WI38 (cell line): ENCODE measurements around the gene AURKA.

Source experiments
- H3K4me3 ChIP-seq: 2 replicates; pipeline ENCODE4 v1.5.1; 2011; ENCODE audit warnings: low read depth, mild to moderate bottlenecking, control low read depth, low read length
- CTCF ChIP-seq: IDR thresholded peaks from 2 replicates; pipeline ENCODE4 v1.5.1; 2012; ENCODE audit warnings: low read depth, mild to moderate bottlenecking, control low read depth, low read length

The AURKA gene

DNA sequence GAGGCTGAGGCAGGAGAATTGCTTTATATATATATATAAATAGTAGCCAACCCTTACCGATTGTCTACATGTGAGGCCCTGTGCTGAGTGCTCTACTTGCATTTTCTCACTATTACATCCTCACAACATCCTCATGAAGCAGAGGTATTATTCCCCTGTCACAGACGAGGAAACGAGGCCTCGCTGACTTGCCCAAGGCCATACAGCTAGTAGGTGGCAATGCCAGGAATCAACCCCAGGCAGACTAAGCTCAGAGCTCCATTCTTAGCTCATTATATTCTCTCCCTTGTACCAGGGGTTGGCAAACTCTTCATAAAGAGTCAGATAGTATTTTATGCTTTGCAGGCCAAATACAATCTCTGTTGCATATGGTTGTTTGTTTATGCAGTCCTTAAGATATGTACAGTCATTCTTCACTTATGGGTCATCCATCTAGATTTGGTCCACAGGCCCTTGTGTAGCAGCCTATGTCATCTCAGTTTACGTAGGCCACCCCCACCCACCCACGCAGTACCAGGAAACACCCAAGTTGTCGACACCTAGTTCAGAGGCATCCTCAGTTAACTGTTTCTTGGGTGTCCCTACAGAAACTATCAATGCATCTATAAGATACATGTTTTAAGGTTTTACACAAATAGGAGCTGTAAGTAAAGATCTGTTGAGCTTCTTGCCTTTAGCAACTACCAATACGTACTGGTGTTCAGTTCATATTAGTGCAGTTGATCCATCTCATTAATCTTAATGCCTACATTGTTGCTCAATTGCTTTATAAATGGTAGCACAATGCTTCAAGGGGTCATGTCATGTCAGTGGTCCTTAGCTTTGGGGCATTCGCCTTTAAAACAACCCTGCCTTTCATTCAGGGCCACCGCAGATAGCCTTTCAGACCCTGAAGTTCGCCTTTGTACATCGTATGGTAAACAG is 23.1 kb upstream of the AURKA start:
- peak overlapping the region; percentile 31; the same call in 1 of the 2 replicates for H3K4me3 ChIP-seq
- no peak for TF ChIP-seq CTCF

GRCh38 chr20:56412949-56413348 is 20.9 kb upstream of the AURKA start:
- peak overlapping the region; percentile 57 for H3K4me3 ChIP-seq
- TF ChIP-seq CTCF: no peak

GRCh38 chr20:56412473-56412790 is 20.4 kb upstream of the AURKA start:
- H3K4me3 ChIP-seq: peak overlapping the region; percentile 57
- TF ChIP-seq CTCF: no peak

DNA sequence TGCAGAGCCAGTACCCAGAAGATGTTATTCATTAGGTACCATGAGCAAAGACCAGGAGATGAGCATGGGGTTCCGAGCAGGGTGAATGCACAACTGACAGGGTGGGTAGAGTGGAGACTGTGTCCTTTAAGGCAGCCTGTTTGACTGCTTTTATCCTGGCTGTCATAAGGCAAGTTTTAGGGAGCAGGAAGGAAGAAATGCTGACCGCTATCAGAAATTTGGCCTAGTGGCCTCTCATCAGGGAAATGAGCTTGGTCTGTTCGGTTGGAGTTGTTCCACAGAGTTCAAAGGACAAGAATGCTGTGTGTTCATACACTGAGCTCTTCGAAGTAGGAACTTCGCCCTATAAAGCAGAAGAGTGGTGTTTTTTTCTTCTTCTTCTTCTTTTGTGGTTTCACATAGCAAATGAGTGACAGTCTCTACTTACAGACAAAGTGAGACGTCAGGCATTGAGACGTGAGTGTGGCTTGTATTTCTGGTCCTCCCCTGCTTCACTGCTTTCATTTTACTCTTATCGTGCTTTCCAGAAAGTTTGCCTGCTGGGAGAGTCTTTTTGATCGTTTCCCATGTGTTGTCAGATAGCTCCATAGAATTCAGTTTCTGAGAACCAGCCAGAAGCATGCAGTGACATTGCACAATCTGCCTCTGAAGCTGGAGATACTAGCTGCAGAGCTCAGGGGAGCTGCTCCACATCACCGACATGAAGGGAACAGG is 19.9 kb upstream of the AURKA start, which contains the start of gene CASS4:
TSS of gene CASS4 (plus strand) at position 502 of the 714 bp plus-strand sequence. CDS start at position 701, 199 bp downstream.
- peak within 1 kb of the TSS; percentile 57 for H3K4me3 ChIP-seq
- TF ChIP-seq CTCF: no peak

DNA sequence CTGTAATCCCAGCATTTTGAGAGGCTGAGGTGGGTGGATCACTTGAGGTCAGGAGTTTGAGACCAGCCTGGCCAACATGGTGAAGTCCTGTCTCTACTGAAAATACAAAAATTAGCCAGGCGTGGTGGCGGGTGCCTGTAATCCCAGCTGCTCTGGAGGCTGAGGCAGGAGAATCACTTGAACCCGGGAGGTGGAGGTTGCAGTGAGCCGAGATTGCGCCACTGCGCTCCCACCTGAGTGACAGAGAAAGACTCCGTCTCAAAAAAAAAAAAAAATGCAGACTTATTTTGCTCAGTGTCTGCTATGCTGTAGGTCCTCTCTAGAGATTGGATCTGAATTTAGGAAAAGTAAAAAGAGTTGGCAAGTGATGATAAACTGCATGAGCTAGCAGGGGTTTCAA is 19.3 kb upstream of the AURKA start:
- H3K4me3 ChIP-seq: peak overlapping the region; percentile 57

- no peak for TF ChIP-seq CTCF
- H3K4me3 ChIP-seq: no peak overlapping the region
Measured at GRCh38 chr20:56409956-56410355, 17.9 kb upstream of the AURKA start.

- TF ChIP-seq CTCF: no peak
- no peak overlapping the region for H3K4me3 ChIP-seq
Measured at GRCh38 chr20:56409521-56409920, 17.5 kb upstream of the AURKA start.
